ENCODE results near the gene LYPD6B.

DNA sequence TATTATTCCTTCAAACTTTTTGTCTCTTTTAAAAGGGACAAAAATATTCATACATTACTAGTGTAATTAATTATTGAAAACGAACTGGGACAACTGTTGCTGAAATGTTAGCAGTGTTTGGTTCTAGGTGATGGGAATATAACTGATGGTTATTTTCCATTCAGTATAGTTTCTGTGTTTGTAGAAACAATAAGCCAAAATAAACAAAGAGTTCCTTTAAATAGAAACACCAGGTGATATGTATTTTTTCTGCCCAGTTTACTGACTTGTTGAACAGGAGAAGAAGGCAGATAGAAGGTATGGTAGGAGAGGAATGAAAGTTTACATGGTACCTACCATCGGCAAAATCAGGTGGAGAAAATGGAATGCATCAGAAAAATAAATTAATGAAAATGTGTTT lies 74.2 kb downstream of the LYPD6B start:
- TF ChIP-seq, protein P1, sequence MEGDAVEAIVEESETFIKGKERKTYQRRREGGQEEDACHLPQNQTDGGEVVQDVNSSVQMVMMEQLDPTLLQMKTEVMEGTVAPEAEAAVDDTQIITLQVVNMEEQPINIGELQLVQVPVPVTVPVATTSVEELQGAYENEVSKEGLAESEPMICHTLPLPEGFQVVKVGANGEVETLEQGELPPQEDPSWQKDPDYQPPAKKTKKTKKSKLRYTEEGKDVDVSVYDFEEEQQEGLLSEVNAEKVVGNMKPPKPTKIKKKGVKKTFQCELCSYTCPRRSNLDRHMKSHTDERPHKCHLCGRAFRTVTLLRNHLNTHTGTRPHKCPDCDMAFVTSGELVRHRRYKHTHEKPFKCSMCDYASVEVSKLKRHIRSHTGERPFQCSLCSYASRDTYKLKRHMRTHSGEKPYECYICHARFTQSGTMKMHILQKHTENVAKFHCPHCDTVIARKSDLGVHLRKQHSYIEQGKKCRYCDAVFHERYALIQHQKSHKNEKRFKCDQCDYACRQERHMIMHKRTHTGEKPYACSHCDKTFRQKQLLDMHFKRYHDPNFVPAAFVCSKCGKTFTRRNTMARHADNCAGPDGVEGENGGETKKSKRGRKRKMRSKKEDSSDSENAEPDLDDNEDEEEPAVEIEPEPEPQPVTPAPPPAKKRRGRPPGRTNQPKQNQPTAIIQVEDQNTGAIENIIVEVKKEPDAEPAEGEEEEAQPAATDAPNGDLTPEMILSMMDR (conservative IDR thresholded peaks at IDR 0.05; ENCODE audit: low read length): no peak
- TF ChIP-seq EZH2phosphoT487 (IDR thresholded peaks at IDR 0.05; ENCODE audit: borderline replicate concordance): no peak

All from Loucy (cell line).